ENCODE results near the gene MUC6.

The MUC6 gene

GRCh38 chr11:986270-986951, 50.1 kb downstream of the MUC6 start:
- Histone ChIP-seq H3K27ac (ENCODE audit: insufficient read depth, low read length, poor library complexity, severe bottlenecking) (no peak overlapping the region), H3K4me1 (ENCODE audit: control insufficient read depth, insufficient read depth, low read length, poor library complexity, severe bottlenecking) (no peaks in the 10 kb centered on the region), H3K4me3 (ENCODE audit: insufficient read depth, low read depth, low read length, poor library complexity, severe bottlenecking) (no peak overlapping the region), H3K27me3 (replicated peaks; ENCODE audit: control insufficient read depth, insufficient read depth, low read length, poor library complexity, severe bottlenecking) (no peaks in the 10 kb centered on the region), H3K9me3 (ENCODE audit: control insufficient read depth, low read length) (no peaks in the 10 kb centered on the region), H3K36me3 (ENCODE audit: control insufficient read depth, insufficient read depth, low read length) (peaks cover 64% of the 10 kb centered on the region)
- DNase-seq, result no peak

DNA sequence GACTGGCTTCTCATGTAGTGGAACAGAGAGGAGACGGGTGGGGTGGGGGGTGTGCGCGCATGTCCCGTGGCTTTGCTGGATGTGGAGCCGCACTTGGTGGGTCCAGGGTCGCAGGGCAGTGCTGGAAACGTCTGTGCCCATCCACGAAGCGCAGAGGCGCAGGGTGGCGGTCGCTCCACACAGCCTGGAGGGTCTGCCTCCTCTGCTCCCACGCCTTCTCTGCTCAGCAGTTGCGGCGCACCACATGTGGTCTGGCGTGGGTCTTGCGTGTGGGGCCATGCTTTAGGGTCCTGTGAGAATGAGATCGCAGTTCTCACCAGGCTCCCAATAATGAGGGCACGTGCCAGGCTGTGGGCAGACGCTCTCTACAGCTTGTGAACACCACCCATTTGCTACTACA, 50.7 kb downstream of the MUC6 start:
- Histone ChIP-seq H3K9me3 (ENCODE audit: control insufficient read depth, low read length) (no peaks in the 10 kb centered on the region), H3K4me3 (ENCODE audit: insufficient read depth, low read depth, low read length, poor library complexity, severe bottlenecking) (no peak overlapping the region), H3K36me3 (ENCODE audit: control insufficient read depth, insufficient read depth, low read length) (peaks cover 65% of the 10 kb centered on the region), H3K4me1 (ENCODE audit: control insufficient read depth, insufficient read depth, low read length, poor library complexity, severe bottlenecking) (no peaks in the 10 kb centered on the region), H3K27me3 (replicated peaks; ENCODE audit: control insufficient read depth, insufficient read depth, low read length, poor library complexity, severe bottlenecking) (no peaks in the 10 kb centered on the region), H3K27ac (ENCODE audit: insufficient read depth, low read length, poor library complexity, severe bottlenecking) (no peak overlapping the region)
- no peak for DNase-seq

DNA sequence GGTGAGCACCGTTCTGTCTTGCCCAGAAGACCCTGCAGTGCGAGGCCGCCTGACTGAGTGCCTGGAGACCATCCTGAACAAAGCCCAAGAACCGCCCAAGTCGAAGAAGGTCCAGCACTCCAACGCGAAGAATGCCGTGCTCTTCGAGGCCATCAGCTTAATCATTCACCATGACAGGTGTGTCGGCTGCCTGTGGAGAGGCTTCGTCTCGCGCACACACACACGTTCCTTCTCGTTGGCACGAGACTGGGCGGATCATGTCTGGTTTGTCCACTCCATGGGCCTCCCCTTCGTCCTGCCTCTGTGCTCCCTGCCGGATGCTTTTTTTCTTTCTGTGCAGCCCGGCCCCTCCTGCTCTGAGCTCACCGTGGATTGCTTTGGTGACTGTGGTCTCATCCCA, 51.1 kb downstream of the MUC6 start:
- Histone ChIP-seq H3K36me3 (ENCODE audit: control insufficient read depth, insufficient read depth, low read length) (peaks cover 64% of the 10 kb centered on the region), H3K27me3 (replicated peaks; ENCODE audit: control insufficient read depth, insufficient read depth, low read length, poor library complexity, severe bottlenecking) (no peaks in the 10 kb centered on the region), H3K4me3 (ENCODE audit: insufficient read depth, low read depth, low read length, poor library complexity, severe bottlenecking) (no peak overlapping the region), H3K4me1 (ENCODE audit: control insufficient read depth, insufficient read depth, low read length, poor library complexity, severe bottlenecking) (no peaks in the 10 kb centered on the region), H3K9me3 (ENCODE audit: control insufficient read depth, low read length) (no peaks in the 10 kb centered on the region), H3K27ac (ENCODE audit: insufficient read depth, low read length, poor library complexity, severe bottlenecking) (no peak overlapping the region)
- DNase-seq, result no peak

DNA sequence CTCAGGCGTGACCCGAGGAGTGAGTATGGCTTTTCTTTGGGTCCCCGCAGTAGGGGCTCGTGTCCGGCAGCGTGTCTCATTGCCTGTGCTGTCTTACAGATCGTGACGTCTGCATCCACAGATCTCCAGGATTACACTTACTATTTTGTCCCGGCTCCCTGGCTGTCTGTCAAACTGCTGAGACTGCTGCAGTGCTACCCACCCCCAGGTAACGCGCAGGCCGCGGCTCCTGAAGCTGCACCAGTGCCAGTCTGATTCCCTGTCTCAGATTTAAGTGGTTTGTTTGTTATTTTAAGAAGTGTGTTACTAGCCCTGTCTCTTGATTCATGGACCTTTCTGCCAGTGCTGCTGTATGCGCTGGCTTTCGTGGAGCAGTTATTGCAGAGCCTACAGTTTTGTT, 52.0 kb downstream of the MUC6 start:
- no peak for DNase-seq
- Histone ChIP-seq H3K9me3 (ENCODE audit: control insufficient read depth, low read length) (no peaks in the 10 kb centered on the region), H3K4me3 (ENCODE audit: insufficient read depth, low read depth, low read length, poor library complexity, severe bottlenecking) (no peak overlapping the region), H3K4me1 (ENCODE audit: control insufficient read depth, insufficient read depth, low read length, poor library complexity, severe bottlenecking) (no peaks in the 10 kb centered on the region), H3K27me3 (replicated peaks; ENCODE audit: control insufficient read depth, insufficient read depth, low read length, poor library complexity, severe bottlenecking) (no peaks in the 10 kb centered on the region), H3K36me3 (ENCODE audit: control insufficient read depth, insufficient read depth, low read length) (peaks cover 58% of the 10 kb centered on the region), H3K27ac (ENCODE audit: insufficient read depth, low read length, poor library complexity, severe bottlenecking) (no peak overlapping the region)

GRCh38 chr11:981764-982163, 54.8 kb downstream of the MUC6 start:
- H3K4me1 ChIP-seq (ENCODE audit: control insufficient read depth, insufficient read depth, low read length, poor library complexity, severe bottlenecking), result no peaks in the 10 kb centered on the region
- peaks cover 63% of the 10 kb centered on the region for H3K36me3 ChIP-seq (ENCODE audit: control insufficient read depth, insufficient read depth, low read length)
- no peak overlapping the region for H3K27ac ChIP-seq (ENCODE audit: insufficient read depth, low read length, poor library complexity, severe bottlenecking)
- no peak for DNase-seq
- no peaks in the 10 kb centered on the region for H3K27me3 ChIP-seq (replicated peaks; ENCODE audit: control insufficient read depth, insufficient read depth, low read length, poor library complexity, severe bottlenecking)
- no peak overlapping the region for H3K4me3 ChIP-seq (ENCODE audit: insufficient read depth, low read depth, low read length, poor library complexity, severe bottlenecking)
- H3K9me3 ChIP-seq (ENCODE audit: control insufficient read depth, low read length), result no peaks in the 10 kb centered on the region

DNA sequence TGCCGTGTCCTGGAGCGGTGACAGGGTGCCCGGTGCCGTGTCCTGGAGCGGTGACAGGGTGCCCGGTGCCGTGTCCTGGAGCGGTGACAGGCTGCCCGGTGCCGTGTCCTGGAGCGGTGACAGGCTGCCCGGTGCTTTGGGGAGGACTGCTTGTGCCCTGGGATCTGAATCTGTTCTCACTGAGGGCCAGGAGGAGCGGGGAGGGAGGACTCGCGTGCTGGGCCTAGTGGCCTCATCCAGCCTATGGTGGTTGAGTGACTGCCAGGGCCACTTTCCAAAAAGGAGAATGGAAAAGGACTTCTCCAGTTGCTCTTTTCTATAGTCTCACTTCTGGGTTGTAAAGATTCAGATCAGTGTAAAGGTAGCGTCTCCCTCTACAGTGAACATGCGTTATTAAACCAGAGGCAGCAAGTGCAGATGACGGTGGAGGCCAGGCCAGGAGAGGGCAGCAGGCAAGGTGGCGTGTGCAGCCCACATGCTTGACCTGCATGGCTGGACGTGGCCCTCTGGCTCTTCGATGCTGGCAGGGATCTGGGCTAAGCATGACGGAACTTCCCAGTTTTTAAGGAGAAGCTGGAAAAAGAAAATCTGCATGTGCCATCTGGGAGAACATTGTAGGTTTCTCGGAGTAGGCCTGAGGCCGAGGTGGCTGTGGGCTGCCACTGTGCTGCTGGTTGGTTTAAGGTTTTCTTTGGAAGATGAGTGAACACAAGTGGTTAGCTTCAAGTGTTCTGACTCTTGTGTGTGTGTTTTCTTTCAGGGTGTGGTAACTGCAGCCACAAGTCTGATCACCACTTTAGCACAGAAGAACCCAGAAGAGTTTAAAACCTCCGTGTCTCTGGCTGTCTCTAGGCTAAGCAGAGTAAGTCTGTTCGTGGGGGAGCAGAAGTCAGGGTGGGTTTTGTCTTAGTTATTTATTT, 55.8 kb downstream of the MUC6 start:
- H3K9me3 ChIP-seq (ENCODE audit: control insufficient read depth, low read length), result no peaks in the 10 kb centered on the region
- no peaks in the 10 kb centered on the region for H3K27me3 ChIP-seq (replicated peaks; ENCODE audit: control insufficient read depth, insufficient read depth, low read length, poor library complexity, severe bottlenecking)
- no peaks in the 10 kb centered on the region for H3K4me1 ChIP-seq (ENCODE audit: control insufficient read depth, insufficient read depth, low read length, poor library complexity, severe bottlenecking)
- DNase-seq, result no peak
- no peak overlapping the region for H3K27ac ChIP-seq (ENCODE audit: insufficient read depth, low read length, poor library complexity, severe bottlenecking)
- peaks cover 57% of the 10 kb centered on the region for H3K36me3 ChIP-seq (ENCODE audit: control insufficient read depth, insufficient read depth, low read length)
- no peak overlapping the region for H3K4me3 ChIP-seq (ENCODE audit: insufficient read depth, low read depth, low read length, poor library complexity, severe bottlenecking)

GRCh38 chr11:978781-979180, 57.7 kb downstream of the MUC6 start:
- H3K36me3 ChIP-seq (ENCODE audit: control insufficient read depth, insufficient read depth, low read length), result peaks cover 46% of the 10 kb centered on the region
- no peaks in the 10 kb centered on the region for H3K27me3 ChIP-seq (replicated peaks; ENCODE audit: control insufficient read depth, insufficient read depth, low read length, poor library complexity, severe bottlenecking)
- no peak overlapping the region for H3K4me3 ChIP-seq (ENCODE audit: insufficient read depth, low read depth, low read length, poor library complexity, severe bottlenecking)
- no peaks in the 10 kb centered on the region for H3K9me3 ChIP-seq (ENCODE audit: control insufficient read depth, low read length)
- no peaks in the 10 kb centered on the region for H3K4me1 ChIP-seq (ENCODE audit: control insufficient read depth, insufficient read depth, low read length, poor library complexity, severe bottlenecking)
- H3K27ac ChIP-seq (ENCODE audit: insufficient read depth, low read length, poor library complexity, severe bottlenecking), result no peak overlapping the region
- no peak for DNase-seq

GRCh38 chr11:977830-978720, 58.4 kb downstream of the MUC6 start:
- Histone ChIP-seq H3K27me3 (replicated peaks; ENCODE audit: control insufficient read depth, insufficient read depth, low read length, poor library complexity, severe bottlenecking) (no peaks in the 10 kb centered on the region), H3K4me1 (ENCODE audit: control insufficient read depth, insufficient read depth, low read length, poor library complexity, severe bottlenecking) (no peaks in the 10 kb centered on the region), H3K9me3 (ENCODE audit: control insufficient read depth, low read length) (no peaks in the 10 kb centered on the region), H3K27ac (ENCODE audit: insufficient read depth, low read length, poor library complexity, severe bottlenecking) (no peak overlapping the region), H3K4me3 (ENCODE audit: insufficient read depth, low read depth, low read length, poor library complexity, severe bottlenecking) (no peak overlapping the region), H3K36me3 (ENCODE audit: control insufficient read depth, insufficient read depth, low read length) (peaks cover 49% of the 10 kb centered on the region)
- DNase-seq, result no peak

DNA sequence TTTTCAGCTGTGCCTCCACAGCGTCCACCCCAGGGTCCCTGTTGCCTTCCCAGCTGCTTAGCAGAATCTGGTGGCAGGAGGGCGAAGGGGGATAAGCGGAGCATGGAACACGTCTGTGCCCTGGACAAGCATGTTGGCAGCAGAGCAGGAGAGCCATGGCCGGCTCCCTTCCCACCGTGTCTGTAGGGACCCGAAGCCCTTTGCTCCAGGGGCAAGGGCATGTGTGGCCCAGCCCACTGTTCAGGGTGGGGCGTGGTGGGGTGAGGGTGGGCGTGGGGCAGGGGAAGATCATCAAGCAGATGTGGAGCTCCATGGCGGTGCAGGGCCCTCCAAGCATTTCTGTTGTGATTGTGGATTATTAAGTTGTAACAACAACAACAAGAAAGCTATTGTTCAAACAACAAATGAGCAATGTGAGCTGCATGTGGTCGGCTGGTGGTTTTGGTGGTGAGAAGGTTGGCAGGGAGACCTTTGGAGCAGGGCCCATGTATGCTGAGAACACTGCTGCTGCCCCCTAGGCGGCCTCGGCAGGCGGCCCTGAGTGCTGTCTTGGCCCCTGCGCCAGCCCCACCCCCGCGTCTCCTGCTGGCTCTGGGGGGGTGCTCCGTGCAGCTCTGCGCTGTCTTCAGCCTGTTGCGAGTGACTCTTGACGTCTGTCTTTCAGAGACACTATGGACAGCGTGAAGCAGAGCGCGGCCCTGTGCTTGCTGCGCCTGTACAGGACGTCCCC, 59.9 kb downstream of the MUC6 start:
- H3K4me3 ChIP-seq (ENCODE audit: insufficient read depth, low read depth, low read length, poor library complexity, severe bottlenecking), result no peak overlapping the region
- no peak for DNase-seq
- peaks cover 64% of the 10 kb centered on the region for H3K36me3 ChIP-seq (ENCODE audit: control insufficient read depth, insufficient read depth, low read length)

More for the DNA sequence above, 59.9 kb downstream of the MUC6 start:
- H3K9me3 ChIP-seq (ENCODE audit: control insufficient read depth, low read length), result no peaks in the 10 kb centered on the region
- H3K27ac ChIP-seq (ENCODE audit: insufficient read depth, low read length, poor library complexity, severe bottlenecking), result no peak overlapping the region
- H3K4me1 ChIP-seq (ENCODE audit: control insufficient read depth, insufficient read depth, low read length, poor library complexity, severe bottlenecking), result no peaks in the 10 kb centered on the region
- no peaks in the 10 kb centered on the region for H3K27me3 ChIP-seq (replicated peaks; ENCODE audit: control insufficient read depth, insufficient read depth, low read length, poor library complexity, severe bottlenecking)

Data from effector memory CD4-positive, alpha-beta T cell (primary cell).